SK-N-SH (cell line): ENCODE measurements around the gene HOPX.

Experiments used
- CTCF ChIP-seq: fragments of 200-600 bp; sonication (generic); IDR thresholded peaks from 2 replicates; pipeline ENCODE4 v1.6.1; 2017; ENCODE audit warnings: antibody characterized with exemption, mild to moderate bottlenecking, moderate library complexity
- EP300 ChIP-seq, 2 experiments: IDR thresholded peaks; 2 replicates each; pipeline versions ENCODE4 v1.4.0 to v1.6.1; 2012; ENCODE audit warnings: borderline replicate concordance in 1 of 2, low read depth in 1 of 2, low read length in 1 of 2
- EZH2phosphoT487 ChIP-seq: fragments of 200-600 bp; sonication (generic); IDR thresholded peaks from 2 replicates; pipeline ENCODE4 v1.6.1; 2017; ENCODE audit warnings: low read depth, mixed run types, mild to moderate bottlenecking, antibody characterized with exemption, moderate library complexity, borderline replicate concordance
- NRF1 ChIP-seq: IDR thresholded peaks from 2 replicates; pipeline ENCODE4 v1.6.1; 2012; ENCODE audit warnings: low read depth, mild to moderate bottlenecking, low read length
- RAD21 ChIP-seq: IDR thresholded peaks from 2 replicates; pipeline ENCODE4 v1.6.1; 2012; ENCODE audit warnings: mild to moderate bottlenecking, low read length
- REST ChIP-seq: IDR thresholded peaks from 2 replicates; pipeline ENCODE4 v1.6.1; 2012; ENCODE audit warnings: mild to moderate bottlenecking, low read depth, low read length, moderate library complexity
- YY1 ChIP-seq: IDR thresholded peaks from 2 replicates; pipeline ENCODE4 v1.4.0; 2012; ENCODE audit warnings: low read depth, mild to moderate bottlenecking

- no peak for TF ChIP-seq RAD21
- TF ChIP-seq EZH2phosphoT487 = no peak
- TF ChIP-seq CTCF = no peak
- no peak for TF ChIP-seq NRF1
- no peak for TF ChIP-seq YY1
- no peak for TF ChIP-seq EP300 (IDR thresholded peaks at IDR 0.05; ENCODE audit: borderline replicate concordance in 1 of 2, low read depth in 1 of 2, low read length in 1 of 2)
- no peak for TF ChIP-seq REST
Measured at GRCh38 chr4:56628592-56628991, 52.5 kb downstream of the HOPX start.
